T-helper 1 cell (primary cell): Measurements from ENCODE around the gene EIF1B.

ENCODE experiments used
- DNase-seq, 5 donors: peaks; one replicate each; pipeline ENCODE4 v3.0.0-alpha.2; 2012 to 2020

Gene EIF1B

DNA sequence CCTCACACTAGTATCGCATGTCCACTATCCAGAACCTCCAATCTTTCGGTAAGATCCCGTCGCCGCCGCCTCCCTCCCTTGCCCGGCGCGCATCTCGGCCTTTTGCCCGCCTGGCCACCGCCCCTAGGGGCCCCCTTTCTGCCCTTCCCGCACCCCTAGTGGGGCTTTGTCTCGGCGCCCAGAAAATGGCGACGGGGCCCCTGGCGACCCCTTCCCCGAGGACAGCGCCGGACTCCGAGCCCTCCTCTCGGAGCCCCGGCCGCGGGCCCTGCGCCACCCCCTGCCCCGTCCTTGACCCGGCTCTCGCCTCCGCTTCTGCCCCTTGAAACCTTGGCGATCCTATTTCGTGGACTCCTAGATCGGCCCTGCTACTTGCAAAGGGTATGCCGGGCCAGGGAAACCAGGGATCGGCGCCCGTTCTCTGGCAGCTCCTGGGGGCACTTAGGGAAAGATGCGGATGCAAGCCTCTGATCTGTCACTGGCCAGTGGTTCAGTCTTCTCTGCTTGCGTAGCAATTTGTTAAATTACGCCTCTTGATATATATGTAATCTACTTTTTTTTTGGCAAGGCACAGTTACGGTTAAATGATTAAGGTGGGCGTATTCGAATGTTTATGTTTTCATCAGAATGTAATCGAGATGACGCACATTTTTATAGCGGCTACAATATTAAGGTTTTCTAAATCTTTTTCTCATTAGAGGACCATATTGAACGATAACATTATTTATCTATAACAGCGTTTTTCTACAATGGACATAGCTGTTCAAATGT lies 603 bp downstream of the EIF1B start:
- peak in 3 of 5 donors; percentile 10 to 25 (median 19) for DNase-seq

DNA sequence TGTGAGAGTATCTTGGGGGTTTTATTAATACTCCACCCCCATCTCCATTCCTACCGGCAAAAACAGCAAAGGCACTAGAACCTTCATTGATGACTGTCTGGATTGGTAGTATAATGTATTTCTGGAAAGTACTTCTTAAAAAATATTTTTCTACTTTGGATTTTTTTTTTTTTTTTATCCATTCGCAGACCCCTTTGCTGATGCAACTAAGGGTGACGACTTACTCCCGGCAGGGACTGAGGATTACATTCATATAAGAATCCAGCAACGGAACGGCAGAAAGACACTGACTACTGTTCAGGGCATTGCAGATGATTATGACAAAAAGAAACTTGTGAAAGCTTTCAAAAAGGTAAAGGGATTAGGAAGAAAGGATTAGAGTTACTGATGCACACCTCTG lies 1.2 kb downstream of the EIF1B start:
- peak in 1 of 5 donors; percentile 8 for DNase-seq

DNA sequence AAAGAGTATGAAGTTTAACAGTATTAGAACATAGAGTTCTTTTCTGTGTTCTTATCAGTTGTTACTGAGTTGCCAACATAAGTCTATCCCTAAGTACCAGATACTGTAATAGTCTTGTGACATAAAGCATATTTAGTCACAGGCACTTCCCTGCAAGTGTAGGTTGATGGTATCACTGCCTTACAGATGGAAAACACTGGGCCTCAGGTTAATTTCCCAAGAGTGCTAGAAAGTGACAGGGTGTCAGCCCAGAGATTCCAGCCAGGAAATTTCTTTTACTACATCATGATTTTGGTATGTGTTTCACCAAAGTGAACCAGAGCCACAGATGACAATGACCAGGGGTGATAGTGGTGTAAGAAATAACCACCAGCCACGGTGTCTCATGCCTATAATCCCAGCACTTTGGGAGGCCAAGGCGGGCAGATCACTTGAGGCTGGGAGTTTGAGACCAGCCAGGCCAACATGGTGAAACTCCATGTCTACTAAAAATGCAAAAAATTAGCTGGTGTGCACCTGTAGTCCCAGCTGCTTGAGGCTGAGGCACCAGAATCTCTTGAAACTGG lies 3.2 kb downstream of the EIF1B start:
- no peak for DNase-seq

DNA sequence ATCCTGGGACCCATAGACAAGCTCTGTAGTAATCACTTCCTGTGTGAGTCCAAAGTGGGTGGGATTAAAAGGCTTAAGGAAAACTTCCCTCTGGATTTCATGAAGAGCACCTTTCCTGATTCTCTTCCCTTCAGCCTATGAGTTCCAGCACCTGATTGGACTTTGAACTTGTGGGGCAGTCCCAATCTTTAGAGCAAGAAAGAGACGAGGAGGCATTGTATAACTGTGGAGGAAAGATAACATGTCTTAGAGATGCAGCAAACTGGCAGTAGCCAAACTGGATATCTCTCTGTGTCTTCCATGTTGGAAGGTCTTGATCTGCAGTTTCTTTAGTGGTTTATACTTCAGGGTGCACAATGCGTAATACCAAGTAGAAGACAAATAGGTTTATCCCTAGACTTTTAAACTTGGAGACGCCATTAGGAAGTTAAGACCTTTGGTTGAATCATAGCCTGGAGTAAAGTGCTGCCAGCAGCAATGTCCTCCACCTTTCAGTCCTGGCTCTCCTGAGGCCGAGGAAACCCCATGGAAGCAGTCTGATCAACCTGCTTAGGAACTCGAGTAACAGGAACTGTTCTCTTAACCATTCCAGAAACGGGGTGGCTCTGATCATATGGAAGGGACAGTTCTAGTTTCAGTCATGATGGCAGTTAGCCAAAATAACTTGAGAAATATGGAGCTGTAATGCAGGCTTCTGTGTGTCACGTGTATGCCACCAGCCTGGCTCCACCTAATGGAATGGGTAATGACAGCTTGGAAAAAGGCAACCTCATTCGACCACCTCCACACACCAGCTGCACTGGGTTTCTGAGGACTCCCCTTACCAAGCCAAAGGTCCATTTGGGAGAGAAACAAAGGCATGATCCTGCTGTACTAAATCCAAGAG lies 4.7 kb downstream of the EIF1B start:
- DNase-seq = no peak

DNA sequence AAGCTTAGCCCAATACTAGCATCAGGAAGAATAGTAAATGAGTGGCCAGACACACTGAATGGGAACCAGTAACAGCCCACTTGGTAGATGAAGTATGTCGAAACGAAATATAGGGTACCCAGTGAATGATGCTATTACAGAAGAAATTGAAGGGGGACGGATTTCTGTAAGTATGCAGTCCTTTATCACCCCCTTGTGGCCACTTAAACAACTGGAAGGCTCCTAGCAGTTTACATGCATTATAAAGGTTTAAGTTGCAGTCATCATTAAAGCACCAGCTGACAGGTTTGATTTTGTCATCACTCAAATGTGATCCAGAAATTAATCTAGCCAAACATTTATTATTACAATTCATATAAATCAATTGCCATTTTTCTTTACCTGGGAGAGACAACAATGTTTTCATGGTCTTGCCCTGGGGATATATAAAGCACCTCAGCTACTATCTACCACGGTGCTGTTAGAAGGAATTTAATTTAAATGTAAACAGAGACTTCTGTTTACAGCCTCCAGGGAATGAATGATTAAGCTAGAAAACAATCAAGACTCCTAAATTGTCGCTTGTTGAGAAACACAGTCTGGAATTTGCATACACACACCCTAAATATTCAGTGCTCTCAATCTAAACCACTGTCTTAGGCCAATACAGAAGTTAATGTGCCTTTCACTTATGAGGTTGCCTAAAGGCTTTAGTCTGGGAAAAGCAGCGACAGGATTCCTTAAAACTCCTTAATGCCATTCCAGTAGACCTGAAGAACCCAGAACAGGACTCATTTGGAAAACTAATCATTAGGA lies 7.8 kb downstream of the EIF1B start:
- DNase-seq = peak in 4 of 5 donors; percentile 10 to 61 (median 30)

DNA sequence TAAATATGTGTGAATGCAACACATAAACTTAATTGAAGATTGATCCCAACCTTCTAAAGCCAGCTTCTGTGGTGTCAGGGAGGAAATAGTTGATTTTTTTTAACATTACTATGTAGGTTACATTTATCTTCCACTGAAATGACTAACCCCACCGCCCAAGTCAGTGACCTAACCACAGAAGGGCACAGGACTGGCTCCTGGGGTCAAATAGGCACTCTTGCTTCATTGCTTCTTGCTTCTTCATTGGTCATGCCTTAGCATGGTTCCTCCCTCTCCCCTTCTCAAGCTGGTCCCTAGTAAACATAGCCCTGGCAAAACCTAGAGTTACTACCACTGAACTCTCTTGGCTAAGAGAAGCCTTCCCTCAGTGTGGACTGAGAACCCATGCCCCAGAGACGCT lies 12.3 kb downstream of the EIF1B start:
- DNase-seq = no peak

DNA sequence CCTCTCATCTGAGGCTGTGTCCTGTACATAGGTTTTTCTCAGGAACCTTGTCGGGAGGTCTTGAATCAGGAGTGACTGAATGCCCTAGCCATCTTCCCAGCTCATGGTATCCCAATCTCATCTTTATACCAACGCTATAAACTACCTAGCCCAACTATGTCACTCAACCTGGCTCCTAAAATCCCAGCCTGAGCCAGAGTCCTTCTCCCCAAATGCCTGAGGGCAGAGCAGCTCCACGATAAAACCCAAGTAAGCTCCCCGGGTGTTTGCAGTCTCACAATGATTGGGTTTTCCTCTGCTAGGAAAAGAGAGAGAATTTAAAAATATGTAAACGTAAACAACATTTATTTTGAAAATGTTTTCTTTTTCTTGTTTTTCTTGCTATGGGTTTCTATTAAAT lies 14.4 kb downstream of the EIF1B start:
- no peak for DNase-seq

DNA sequence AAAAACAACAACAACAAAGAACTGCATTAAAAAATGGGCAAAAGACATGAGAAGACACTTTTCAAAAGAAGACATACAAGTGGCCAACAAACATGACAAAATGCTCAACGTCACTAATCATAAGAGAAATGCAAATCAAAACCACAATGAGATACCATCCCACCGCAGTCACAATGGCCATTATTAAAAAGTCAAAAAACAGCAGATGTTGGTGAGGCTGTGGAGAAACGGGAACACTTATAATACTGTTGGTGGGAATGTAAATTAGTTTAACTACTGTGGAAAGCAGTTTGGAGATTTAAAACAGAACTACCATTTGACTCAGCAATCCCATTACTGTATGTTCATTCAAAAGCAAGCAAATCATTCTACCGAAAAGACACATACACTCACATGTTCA lies 15.1 kb downstream of the EIF1B start:
- DNase-seq = no peak

DNA sequence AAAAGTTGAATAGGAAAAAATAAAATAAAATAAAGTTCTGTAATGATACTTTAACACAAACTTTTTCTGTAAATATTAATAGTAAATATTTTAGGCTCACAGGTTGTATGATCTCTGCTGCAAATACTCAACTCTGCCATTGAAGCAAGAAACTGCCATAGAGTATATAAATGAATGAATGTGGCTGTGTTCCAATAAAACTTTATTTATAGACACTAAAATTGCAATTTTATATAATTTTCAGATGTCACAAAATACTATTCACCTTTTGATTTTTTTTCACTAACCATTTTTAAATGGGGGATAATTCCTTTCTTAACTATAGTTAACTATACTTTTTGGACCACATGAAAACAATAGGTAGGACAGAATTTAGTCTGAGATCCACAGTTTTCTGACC lies 16.0 kb downstream of the EIF1B start:
- no peak for DNase-seq

DNA sequence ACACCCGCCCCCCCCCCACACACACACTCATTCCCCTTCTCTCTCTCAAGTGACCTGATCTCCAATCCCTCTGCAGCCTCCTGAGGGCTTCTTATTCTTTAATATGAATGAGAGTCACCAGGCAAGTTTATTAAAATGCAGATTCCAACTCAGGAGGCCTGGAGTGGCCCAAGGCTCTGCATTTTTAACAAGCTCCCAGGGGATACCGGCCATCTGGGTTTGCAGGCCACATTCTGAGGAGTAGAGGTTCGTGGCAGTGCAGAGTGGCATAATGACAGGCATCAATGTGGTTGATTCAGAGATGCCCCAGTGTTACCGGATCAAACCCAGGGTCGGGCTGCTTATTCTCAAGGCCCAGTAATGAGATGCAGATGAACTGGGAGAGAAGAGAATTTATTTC lies 18.9 kb downstream of the EIF1B start:
- no peak for DNase-seq

DNA sequence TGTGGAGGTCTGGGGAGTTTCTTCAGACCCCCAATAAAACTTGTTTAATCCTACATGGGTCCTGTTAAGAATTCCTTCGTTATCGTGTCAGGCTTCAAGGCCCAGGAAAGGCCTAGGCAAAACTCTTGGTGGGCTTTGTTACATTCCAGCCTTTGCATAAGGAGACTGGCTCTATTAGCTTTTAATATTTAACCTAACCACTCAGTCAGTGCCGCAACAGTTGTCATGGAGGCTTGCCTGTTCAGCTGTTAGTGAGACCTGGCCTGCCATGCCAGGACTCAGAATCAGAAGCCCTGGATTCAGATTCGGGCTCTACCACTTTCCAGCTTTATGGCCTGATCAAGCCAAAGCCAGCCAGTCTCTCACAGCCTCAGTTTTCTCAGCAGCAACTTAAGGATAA lies 19.6 kb downstream of the EIF1B start:
- DNase-seq = no peak

DNA sequence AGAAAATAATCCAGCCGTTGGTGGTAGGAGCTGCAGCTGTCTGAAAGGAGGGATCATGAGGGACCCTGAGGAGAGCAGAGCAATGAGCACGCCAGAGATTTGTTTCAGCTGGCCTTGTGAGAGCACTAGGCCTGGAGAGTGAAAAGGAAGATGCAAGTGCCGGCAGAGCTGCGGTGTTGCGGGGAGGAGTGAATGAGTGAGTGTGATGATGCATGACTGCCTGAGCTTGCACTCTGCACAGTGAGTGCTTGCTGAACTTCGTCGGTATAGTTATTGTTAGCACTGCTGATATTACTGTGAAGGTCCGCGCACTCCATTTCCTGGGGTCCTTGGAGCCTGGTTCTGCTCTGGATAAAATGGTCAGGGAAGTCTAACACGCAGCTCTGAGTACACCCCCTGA lies 23.2 kb downstream of the EIF1B start:
- no peak for DNase-seq

DNA sequence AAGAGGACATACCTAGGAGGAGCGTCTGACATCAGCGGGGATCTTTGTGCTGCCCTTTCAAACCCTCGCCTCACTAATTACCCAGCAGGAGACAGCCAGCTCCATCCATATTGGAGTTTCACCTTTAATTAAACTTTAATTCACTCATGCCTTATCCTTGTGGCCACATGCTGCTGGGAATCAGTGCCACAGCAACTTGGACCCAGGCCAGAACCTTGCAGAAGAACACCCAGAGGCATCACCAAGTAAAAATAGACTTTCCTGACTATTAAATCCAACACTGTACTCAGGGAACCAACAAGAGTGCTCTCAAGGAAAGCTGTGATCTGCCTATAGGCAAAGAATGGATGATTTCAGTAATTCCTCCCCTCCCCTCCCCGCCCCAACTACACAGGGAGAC lies 23.9 kb downstream of the EIF1B start:
- DNase-seq = no peak

DNA sequence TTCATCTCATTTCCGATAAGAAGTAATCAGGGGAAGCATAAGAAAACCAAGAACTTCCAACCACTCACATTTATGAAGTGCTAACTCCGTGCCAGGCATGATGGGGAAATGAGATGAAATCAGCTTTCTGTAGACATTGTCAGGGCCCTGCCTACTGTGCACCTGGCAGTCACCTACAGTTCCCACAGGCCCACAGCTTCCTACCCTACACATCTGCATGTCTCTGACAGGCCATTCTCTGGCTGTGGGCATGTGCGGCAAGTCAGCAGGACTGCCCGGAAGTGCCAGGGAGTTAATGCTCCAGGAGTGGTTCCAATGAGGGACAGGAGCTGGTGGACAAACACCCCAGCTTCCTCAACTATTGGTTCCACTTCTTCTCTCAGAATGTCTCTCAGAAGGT lies 24.3 kb downstream of the EIF1B start:
- no peak for DNase-seq

DNA sequence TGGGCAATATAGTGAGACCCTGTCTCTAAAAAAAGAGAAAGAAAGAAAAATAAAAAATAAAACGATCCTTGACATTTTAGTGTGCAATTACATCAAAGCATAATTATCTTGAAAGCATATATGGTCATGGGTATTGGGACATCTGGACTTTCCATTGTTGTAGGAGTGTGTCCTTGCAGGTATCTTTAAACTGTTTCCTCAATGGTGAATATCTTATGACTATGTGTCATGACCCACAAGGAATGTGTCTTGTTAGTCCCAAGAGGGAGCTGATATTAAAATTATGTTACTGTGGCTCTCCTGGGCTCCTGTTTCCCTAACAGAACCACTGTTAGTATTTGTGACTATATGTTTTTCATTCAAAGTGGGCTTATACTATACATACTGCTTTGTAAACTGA lies 26.6 kb downstream of the EIF1B start:
- DNase-seq = no peak

DNA sequence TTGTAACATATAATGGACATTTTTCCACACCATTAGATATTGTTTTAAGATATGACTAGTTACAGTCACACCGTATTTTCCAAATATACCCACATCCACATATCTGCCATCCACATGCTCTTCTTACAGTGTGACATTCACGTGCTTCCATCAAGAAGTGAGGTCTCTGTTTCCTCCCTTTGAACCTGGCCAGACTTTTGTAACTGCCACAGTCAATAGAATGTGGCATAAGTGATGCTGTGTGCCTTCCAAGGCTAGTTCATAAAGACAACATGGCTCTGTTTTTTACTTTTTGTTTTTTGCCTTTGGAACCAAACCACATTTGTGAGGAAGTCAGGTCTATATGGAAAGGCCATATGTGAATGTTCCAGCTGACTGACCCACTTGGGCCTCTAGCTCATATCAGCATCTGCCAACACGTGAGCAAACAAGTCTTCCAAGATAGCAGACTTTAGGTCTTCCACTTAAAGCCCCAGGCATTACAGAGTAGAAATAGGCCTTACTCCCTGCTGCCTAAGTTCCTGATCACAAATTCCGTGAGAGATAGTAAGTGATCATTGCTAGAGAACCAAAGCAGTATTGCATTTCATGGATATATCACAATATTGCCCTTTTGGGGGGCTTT lies 27.1 kb downstream of the EIF1B start:
- no peak for DNase-seq

DNA sequence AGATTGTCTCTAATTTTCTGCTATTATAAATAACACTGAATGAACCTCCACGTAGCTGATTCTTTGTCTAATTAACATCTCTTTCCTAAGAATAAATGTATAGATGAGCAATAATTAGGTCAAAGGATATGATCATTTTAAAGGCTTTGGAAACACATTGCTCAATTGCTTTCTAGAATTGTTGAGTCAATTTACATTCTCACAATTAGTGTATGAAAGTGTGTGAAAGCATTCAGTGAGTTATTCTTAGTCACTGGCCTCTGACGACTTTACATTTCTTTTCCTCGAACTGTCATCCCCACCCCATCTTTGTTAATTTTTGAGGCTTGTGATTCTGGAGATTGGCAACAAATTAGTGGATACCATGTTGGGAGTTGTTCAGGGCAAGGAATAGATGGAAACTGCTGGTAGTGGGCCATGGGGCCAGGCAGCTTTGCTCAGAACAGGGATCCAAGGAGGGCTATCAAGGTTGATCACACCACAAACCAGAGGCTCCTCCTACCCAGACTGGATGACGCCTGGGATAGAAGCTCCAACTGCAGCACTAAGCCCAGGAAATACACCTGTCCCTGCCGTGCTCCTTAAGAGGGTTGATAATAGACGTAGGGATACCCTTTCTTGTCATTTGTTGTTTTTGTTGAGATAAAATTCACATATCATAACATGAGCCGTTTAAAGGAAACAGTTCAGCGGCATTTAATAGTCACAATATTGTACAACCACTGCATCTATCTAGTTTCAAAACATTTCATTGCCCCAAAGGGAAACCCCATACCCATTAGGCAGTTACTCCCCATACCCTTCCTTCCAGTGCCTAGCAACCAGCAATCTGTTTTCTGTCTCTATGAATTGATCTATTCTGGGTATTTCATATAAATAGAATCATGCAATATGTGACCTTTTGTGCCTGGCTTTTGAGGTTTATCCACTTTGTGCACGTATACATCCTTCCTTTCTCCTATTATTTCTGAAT lies 27.9 kb downstream of the EIF1B start:
- DNase-seq = peak in 1 of 5 donors; percentile 55

DNA sequence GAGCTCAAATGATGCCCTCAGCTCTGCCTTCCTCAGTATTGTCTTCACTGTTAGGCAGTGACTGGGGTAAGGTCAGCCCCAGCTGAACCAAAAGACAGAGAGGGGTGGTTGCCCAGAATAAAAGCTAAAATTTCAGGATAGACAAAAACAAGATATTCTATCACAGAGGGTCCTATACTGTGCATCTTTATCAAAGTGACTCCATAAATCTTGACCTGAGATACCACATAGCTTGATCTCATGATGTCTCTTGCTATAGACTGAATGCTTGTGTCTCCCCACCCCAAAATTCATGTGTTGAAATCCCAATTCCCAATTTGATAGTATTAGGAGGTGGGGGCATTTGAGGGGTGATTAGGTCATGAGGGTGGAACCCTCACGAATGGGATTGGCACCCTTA lies 30.4 kb downstream of the EIF1B start:
- no peak for DNase-seq

DNA sequence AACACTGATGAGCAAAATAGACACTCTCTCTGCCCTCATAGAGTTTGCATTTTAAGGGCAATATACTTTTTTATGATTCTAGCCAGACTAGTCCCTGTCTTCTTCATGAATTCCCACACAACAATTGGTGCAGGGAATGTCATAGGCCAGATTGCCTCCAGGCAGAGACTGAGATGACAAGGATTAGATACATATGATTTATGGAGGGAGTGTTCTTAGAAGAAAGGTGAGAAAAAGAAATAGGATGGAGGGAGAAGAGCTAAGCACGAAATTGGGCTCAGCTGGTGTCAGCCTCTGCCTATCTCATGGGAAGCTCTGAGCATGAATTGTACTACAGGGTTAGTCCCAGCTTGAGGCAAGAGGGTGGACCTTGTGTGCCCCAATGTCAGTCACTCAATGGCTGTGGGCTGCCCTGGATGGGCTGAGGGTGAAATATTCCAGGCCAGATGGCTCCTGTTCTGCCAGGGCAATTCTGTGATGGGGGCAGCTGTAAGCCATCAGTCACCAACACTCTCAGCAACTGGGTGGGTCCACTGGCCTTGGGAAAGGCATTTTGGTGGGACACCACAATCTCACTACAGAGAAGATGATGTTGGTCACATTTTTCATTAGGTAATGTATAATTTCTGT lies 31.1 kb downstream of the EIF1B start:
- no peak for DNase-seq

DNA sequence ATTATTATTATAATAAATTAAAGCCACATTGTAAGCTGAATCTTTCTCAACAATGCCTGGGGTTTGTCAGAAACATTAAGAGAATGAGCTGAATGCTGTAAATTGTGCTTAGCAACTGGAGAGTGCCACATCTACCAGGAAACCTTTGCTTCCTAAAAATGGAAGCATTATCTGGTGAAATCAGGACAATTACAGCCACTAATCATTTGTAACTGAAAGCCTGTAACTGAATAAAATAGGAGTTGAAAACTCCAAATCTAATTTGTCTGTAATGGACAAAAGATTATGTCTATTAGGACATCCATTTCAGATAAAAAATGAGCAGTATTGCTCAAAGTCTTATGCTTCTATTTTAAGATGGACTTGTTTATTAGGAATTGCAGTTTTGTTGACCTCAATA lies 32.2 kb downstream of the EIF1B start:
- DNase-seq = no peak

DNA sequence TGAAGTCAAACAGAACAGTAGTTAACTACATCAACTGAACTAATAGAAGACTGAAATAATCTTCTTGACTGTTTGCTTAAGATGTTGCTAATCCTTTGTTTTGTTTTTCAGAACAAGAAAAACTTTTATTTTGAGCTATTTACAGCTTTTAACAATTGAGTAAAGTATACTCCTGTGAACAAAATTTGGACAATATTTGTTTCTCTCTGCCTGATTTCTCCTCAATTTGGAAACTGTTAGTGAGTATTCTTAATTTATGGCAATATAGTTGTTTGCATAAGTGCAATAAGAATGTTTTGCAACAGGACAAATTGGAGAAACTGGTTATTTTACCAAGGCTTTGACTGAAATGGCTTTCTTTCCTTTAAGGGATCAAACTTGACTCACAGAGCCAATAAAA lies 41.0 kb downstream of the EIF1B start:
- DNase-seq = no peak
